ENCODE results near the gene CFAP53. TPM values are rescaled to one million over a fixed set of nuclear protein-coding genes. Genes with fewer than 3 reads are reported as not detected.

Gene CFAP53
- total and polyA plus RNA-seq, 2 of the 13 experiments (the other 11 are each of a cell fraction or from before 2014, with no cell fraction given): 0.05 to 0.07 TPM

GRCh38 chr18:50307738-50308470 is 41.6 kb upstream of the CFAP53 start (continued):
- TF ChIP-seq RFXAP (CRISPR knock-in tag; IDR thresholded peaks at IDR 0.05; ENCODE audit: borderline replicate concordance) (0 out of 2 replicates have a peak, but pooled peaks have one; percentile 28), IRF2 (CRISPR knock-in tag; IDR thresholded peaks at IDR 0.05) (0 out of 2 replicates have a peak, but pooled peaks have one; percentile 13), FOXC1 (CRISPR knock-in tag; IDR thresholded peaks at IDR 0.05; ENCODE audit: borderline replicate concordance) (no peak), ISX (CRISPR knock-in tag; conservative IDR thresholded peaks at IDR 0.05) (no peak), SAFB2 (CRISPR knock-in tag; IDR thresholded peaks at IDR 0.05; ENCODE audit: borderline replicate concordance, low read depth) (no peak), ZGPAT (CRISPR knock-in tag; IDR thresholded peaks at IDR 0.05) (peak; percentile 23; the same call in 1 of the 2 replicates), HDAC1 (CRISPR knock-in tag; IDR thresholded peaks at IDR 0.05) (peak; percentile 68; the same call in 1 of the 2 replicates), ATM (IDR thresholded peaks at IDR 0.05; ENCODE audit: borderline replicate concordance) (no peak), NFYC (CRISPR knock-in tag; IDR thresholded peaks at IDR 0.05) (0 out of 2 replicates have a peak, but pooled peaks have one; percentile 44), ZBTB2 (CRISPR knock-in tag; IDR thresholded peaks at IDR 0.05; ENCODE audit: low read depth) (no peak), MAZ (IDR thresholded peaks at IDR 0.05; ENCODE audit: borderline replicate concordance, low read depth, low read length) (no peak), MAZ (CRISPR knock-in tag; IDR thresholded peaks at IDR 0.05; ENCODE audit: low read depth) (0 out of 2 replicates have a peak, but pooled peaks have one; percentile 44), ZSCAN31 (CRISPR knock-in tag; IDR thresholded peaks at IDR 0.05; ENCODE audit: low read depth) (peak; percentile 55; the same call in 1 of the 2 replicates), FOXP1 (IDR thresholded peaks at IDR 0.05) (no peak), FOXP1 (CRISPR knock-in tag; IDR thresholded peaks at IDR 0.05) (no peak), ASH2L (IDR thresholded peaks at IDR 0.05; ENCODE audit: insufficient read length, low read depth, low read length) (peak; percentile 47), RBAK (CRISPR knock-in tag; IDR thresholded peaks at IDR 0.05) (no peak), FOSL2 (CRISPR knock-in tag; IDR thresholded peaks at IDR 0.05) (peak; percentile 86), TBL1XR1 (IDR thresholded peaks at IDR 0.05; ENCODE audit: borderline replicate concordance, low read length, partially characterized antibody) (no peak), ZNF720 (CRISPR knock-in tag; IDR thresholded peaks at IDR 0.05) (no peak), SSRP1 (CRISPR knock-in tag; IDR thresholded peaks at IDR 0.05) (peak; percentile 68; the same call in 1 of the 2 replicates), ZNF597 (CRISPR knock-in tag; IDR thresholded peaks at IDR 0.05) (no peak), PHF8 (CRISPR knock-in tag; IDR thresholded peaks at IDR 0.05) (peak; percentile 54; the same call in 1 of the 2 replicates), BRD4 (CRISPR knock-in tag; IDR thresholded peaks at IDR 0.05) (no peak)
- TF ChIP-seq, protein P1, sequence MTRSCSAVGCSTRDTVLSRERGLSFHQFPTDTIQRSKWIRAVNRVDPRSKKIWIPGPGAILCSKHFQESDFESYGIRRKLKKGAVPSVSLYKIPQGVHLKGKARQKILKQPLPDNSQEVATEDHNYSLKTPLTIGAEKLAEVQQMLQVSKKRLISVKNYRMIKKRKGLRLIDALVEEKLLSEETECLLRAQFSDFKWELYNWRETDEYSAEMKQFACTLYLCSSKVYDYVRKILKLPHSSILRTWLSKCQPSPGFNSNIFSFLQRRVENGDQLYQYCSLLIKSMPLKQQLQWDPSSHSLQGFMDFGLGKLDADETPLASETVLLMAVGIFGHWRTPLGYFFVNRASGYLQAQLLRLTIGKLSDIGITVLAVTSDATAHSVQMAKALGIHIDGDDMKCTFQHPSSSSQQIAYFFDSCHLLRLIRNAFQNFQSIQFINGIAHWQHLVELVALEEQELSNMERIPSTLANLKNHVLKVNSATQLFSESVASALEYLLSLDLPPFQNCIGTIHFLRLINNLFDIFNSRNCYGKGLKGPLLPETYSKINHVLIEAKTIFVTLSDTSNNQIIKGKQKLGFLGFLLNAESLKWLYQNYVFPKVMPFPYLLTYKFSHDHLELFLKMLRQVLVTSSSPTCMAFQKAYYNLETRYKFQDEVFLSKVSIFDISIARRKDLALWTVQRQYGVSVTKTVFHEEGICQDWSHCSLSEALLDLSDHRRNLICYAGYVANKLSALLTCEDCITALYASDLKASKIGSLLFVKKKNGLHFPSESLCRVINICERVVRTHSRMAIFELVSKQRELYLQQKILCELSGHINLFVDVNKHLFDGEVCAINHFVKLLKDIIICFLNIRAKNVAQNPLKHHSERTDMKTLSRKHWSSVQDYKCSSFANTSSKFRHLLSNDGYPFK (CRISPR knock-in tag; IDR thresholded peaks at IDR 0.05; ENCODE audit: borderline replicate concordance): no peak
